Peyer's patch (tissue), 4 donors: Measurements from ENCODE around the gene PEX5L.

Experiments used
- POLR2A ChIP-seq, 2 donors: fragments of 450-650 bp; IDR thresholded peaks; one replicate each; pipeline ENCODE4 v1.5.1; 2017; ENCODE audit warnings: antibody characterized with exemption in 2 of 2, mild to moderate bottlenecking in 2 of 2, moderate library complexity in 2 of 2
- TF ChIP-seq, protein P1 (sequence below), 6 experiments: fragments of 450-650 bp in 4 of 6; fragments of 200-600 bp in 2 of 6; sonication (generic) in 1 of 6; IDR thresholded peaks; one replicate each; pipeline ENCODE4 v1.5.1; 2017 to 2019; ENCODE audit warnings: antibody characterized with exemption in 6 of 6, mild to moderate bottlenecking in 3 of 6, moderate library complexity in 1 of 6

- no peak for TF ChIP-seq POLR2A (IDR thresholded peaks at IDR 0.05)
- TF ChIP-seq, protein P1, sequence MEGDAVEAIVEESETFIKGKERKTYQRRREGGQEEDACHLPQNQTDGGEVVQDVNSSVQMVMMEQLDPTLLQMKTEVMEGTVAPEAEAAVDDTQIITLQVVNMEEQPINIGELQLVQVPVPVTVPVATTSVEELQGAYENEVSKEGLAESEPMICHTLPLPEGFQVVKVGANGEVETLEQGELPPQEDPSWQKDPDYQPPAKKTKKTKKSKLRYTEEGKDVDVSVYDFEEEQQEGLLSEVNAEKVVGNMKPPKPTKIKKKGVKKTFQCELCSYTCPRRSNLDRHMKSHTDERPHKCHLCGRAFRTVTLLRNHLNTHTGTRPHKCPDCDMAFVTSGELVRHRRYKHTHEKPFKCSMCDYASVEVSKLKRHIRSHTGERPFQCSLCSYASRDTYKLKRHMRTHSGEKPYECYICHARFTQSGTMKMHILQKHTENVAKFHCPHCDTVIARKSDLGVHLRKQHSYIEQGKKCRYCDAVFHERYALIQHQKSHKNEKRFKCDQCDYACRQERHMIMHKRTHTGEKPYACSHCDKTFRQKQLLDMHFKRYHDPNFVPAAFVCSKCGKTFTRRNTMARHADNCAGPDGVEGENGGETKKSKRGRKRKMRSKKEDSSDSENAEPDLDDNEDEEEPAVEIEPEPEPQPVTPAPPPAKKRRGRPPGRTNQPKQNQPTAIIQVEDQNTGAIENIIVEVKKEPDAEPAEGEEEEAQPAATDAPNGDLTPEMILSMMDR (IDR thresholded peaks at IDR 0.05): no peak
Observed at GRCh38 chr3:179907784-179908482, 128.8 kb downstream of the PEX5L start.
